GM21723 (cell line): Measurements from ENCODE around the gene SLC25A13.
"Not testable (repeated sequence)": the region's sequence is repeated elsewhere in the genome, so short reads cannot be mapped to it uniquely, and the experiment has no call there.

Source experiments
- ATAC-seq: cut with Tn5 transposase; IDR thresholded peaks from one replicate; pipeline ENCODE4 v1.9.1; 2021; ENCODE audit warnings: mild to moderate bottlenecking, moderate library complexity; ENCODE audit not compliant: unreplicated experiment

The SLC25A13 gene

GRCh38 chr7:96321658-96322372, at the start of gene SLC25A13:
TSS of gene SLC25A13 (minus strand) at chr7:96322098. CDS start at chr7:96321956, 142 bp downstream.
- ATAC-seq = peak; percentile 81

- ATAC-seq = not testable (repeated sequence)
Measured at GRCh38 chr7:96365916-96366315, 44.0 kb upstream of the SLC25A13 start.

- no peak for ATAC-seq
Measured at GRCh38 chr7:96361116-96361857, 39.4 kb upstream of the SLC25A13 start.

GRCh38 chr7:96359876-96360275, 38.0 kb upstream of the SLC25A13 start:
- no peak for ATAC-seq

- ATAC-seq = not testable (repeated sequence)
Measured at GRCh38 chr7:96358236-96358971, 36.5 kb upstream of the SLC25A13 start.

- no peak for ATAC-seq
Measured at GRCh38 chr7:96355990-96356506, 34.1 kb upstream of the SLC25A13 start.

GRCh38 chr7:96354881-96355280, 33.0 kb upstream of the SLC25A13 start:
- ATAC-seq = no peak

GRCh38 chr7:96349572-96349971, 27.7 kb upstream of the SLC25A13 start:
- no peak for ATAC-seq

- ATAC-seq = no peak
Measured at GRCh38 chr7:96347471-96347870, 25.6 kb upstream of the SLC25A13 start.

- ATAC-seq = no peak
Measured at GRCh38 chr7:96346293-96346953, 24.5 kb upstream of the SLC25A13 start.

GRCh38 chr7:96344236-96344635, 22.3 kb upstream of the SLC25A13 start:
- ATAC-seq = no peak

- ATAC-seq = no peak
Measured at GRCh38 chr7:96342049-96342448, 20.2 kb upstream of the SLC25A13 start.

GRCh38 chr7:96337519-96337918, 15.6 kb upstream of the SLC25A13 start:
- no peak for ATAC-seq

- no peak for ATAC-seq
Measured at GRCh38 chr7:96332325-96332724, 10.4 kb upstream of the SLC25A13 start.

- ATAC-seq = no peak
Measured at GRCh38 chr7:96331775-96332174, 9.9 kb upstream of the SLC25A13 start.

- no peak for ATAC-seq
Measured at GRCh38 chr7:96331233-96331632, 9.3 kb upstream of the SLC25A13 start.

- ATAC-seq = no peak
Measured at GRCh38 chr7:96330193-96330592, 8.3 kb upstream of the SLC25A13 start.

- no peak for ATAC-seq
Measured at GRCh38 chr7:96329241-96329640, 7.3 kb upstream of the SLC25A13 start.

GRCh38 chr7:96328016-96328415, 6.1 kb upstream of the SLC25A13 start:
- no peak for ATAC-seq

GRCh38 chr7:96327429-96327828, 5.5 kb upstream of the SLC25A13 start:
- no peak for ATAC-seq

- not testable (repeated sequence) for ATAC-seq
Measured at GRCh38 chr7:96326752-96327151, 4.9 kb upstream of the SLC25A13 start.
